ENCODE measurements around the gene VANGL1. TPM values are rescaled to one million over a fixed set of nuclear protein-coding genes. Genes with fewer than 3 reads are reported as not detected.

VANGL1 gene
- total RNA-seq, 1 experiment from 2014 or later, result 10.5 TPM

- Mint-ChIP-seq H3K36me3 (ENCODE audit: insufficient read depth, unreplicated experiment) (peaks cover 6% of the 10 kb centered on the region), H3K4me3 (ENCODE audit: unreplicated experiment) (no peak overlapping the region), H3K27me3 (ENCODE audit: insufficient read depth, unreplicated experiment) (no peaks in the 10 kb centered on the region), H3K27ac (ENCODE audit: low read depth, unreplicated experiment) (peak overlapping the region; percentile 59), H3K9me3 (ENCODE audit: unreplicated experiment) (no peaks in the 10 kb centered on the region), H3K4me1 (ENCODE audit: insufficient read depth, unreplicated experiment) (peaks cover 13% of the 10 kb centered on the region)
- BruUV-seq (replicated peaks), result no TSS peak
- TF ChIP-seq CTCF (IDR thresholded peaks at IDR 0.05; ENCODE audit: unreplicated experiment), result no peak
- ChIA-PET CTCF (interaction anchor here (0.7 to 4.5 kb wide), 4 partner anchors 62 to 1567 kb away, joined by 3 to 25 read pairs (median 11); no protein-coding TSS in a partner anchor), POLR2A (interaction anchor here (0.7 to 1.9 kb wide), 5 partner anchors 11 to 61 kb away, joined by 3 to 7 read pairs (median 4); no protein-coding TSS in a partner anchor)
- no peak for DNase-seq (ENCODE audit: unreplicated experiment)
- intact Hi-C loops (cut with micrococcal nuclease), result no loop called here
Observed at GRCh38 chr1:115644109-115644508, 2.3 kb downstream of the VANGL1 start.

GRCh38 chr1:115647047-115647446 is 5.3 kb downstream of the VANGL1 start:
- Mint-ChIP-seq H3K36me3 (ENCODE audit: insufficient read depth, unreplicated experiment) (peaks cover 10% of the 10 kb centered on the region), H3K27ac (ENCODE audit: low read depth, unreplicated experiment) (no peak overlapping the region), H3K27me3 (ENCODE audit: insufficient read depth, unreplicated experiment) (no peaks in the 10 kb centered on the region), H3K4me1 (ENCODE audit: insufficient read depth, unreplicated experiment) (peaks cover 13% of the 10 kb centered on the region), H3K9me3 (ENCODE audit: unreplicated experiment) (no peaks in the 10 kb centered on the region), H3K4me3 (ENCODE audit: unreplicated experiment) (no peak overlapping the region)
- no peak for TF ChIP-seq CTCF (IDR thresholded peaks at IDR 0.05; ENCODE audit: unreplicated experiment)
- no TSS peak for BruUV-seq (replicated peaks)
- peak; percentile 30 for DNase-seq (ENCODE audit: unreplicated experiment)
- POLR2A ChIA-PET, result no interaction called here
- CTCF ChIA-PET, result interaction anchor here (0.6 to 1.5 kb wide), 3 partner anchors 8 to 117 kb away, joined by 3 to 7 read pairs (median 4); no protein-coding TSS in a partner anchor
- intact Hi-C loops (cut with micrococcal nuclease), result no loop called here

- no peak for TF ChIP-seq CTCF (IDR thresholded peaks at IDR 0.05; ENCODE audit: unreplicated experiment)
- Mint-ChIP-seq H3K36me3 (ENCODE audit: insufficient read depth, unreplicated experiment) (peaks cover 15% of the 10 kb centered on the region), H3K27ac (ENCODE audit: low read depth, unreplicated experiment) (no peak overlapping the region), H3K9me3 (ENCODE audit: unreplicated experiment) (no peaks in the 10 kb centered on the region), H3K4me1 (ENCODE audit: insufficient read depth, unreplicated experiment) (peaks cover 13% of the 10 kb centered on the region), H3K4me3 (ENCODE audit: unreplicated experiment) (no peak overlapping the region), H3K27me3 (ENCODE audit: insufficient read depth, unreplicated experiment) (no peaks in the 10 kb centered on the region)
- BruUV-seq (replicated peaks), result no TSS peak
- CTCF ChIA-PET, result interaction anchor here (0.6 to 0.8 kb wide), 3 partner anchors 8 to 59 kb away, joined by 3 to 4 read pairs (median 4); no protein-coding TSS in a partner anchor
- intact Hi-C loops (cut with micrococcal nuclease), result no loop called here
- DNase-seq (ENCODE audit: unreplicated experiment), result no peak
- POLR2A ChIA-PET, result no interaction called here
Observed at GRCh38 chr1:115647507-115647906, 5.7 kb downstream of the VANGL1 start.

GRCh38 chr1:115647919-115648650 is 6.3 kb downstream of the VANGL1 start:
- H3K9me3 Mint-ChIP-seq (ENCODE audit: unreplicated experiment), result no peaks in the 10 kb centered on the region
- H3K36me3 Mint-ChIP-seq (ENCODE audit: insufficient read depth, unreplicated experiment), result peaks cover 20% of the 10 kb centered on the region
- no peak overlapping the region for H3K27ac Mint-ChIP-seq (ENCODE audit: low read depth, unreplicated experiment)
- BruUV-seq (replicated peaks), result no TSS peak
- ChIA-PET CTCF (interaction anchor here (0.6 to 1.5 kb wide), 5 partner anchors 53 to 333 kb away, joined by 3 to 7 read pairs (median 4); no protein-coding TSS in a partner anchor), POLR2A (interaction anchor here (0.8 kb wide), 1 partner anchor 58 kb away, joined by 3 read pairs; no protein-coding TSS in a partner anchor)
- TF ChIP-seq CTCF (IDR thresholded peaks at IDR 0.05; ENCODE audit: unreplicated experiment), result no peak
- DNase-seq (ENCODE audit: unreplicated experiment), result no peak
- peaks cover 13% of the 10 kb centered on the region for H3K4me1 Mint-ChIP-seq (ENCODE audit: insufficient read depth, unreplicated experiment)
- H3K4me3 Mint-ChIP-seq (ENCODE audit: unreplicated experiment), result no peak overlapping the region
- intact Hi-C loops (cut with micrococcal nuclease), result no loop called here
- H3K27me3 Mint-ChIP-seq (ENCODE audit: insufficient read depth, unreplicated experiment), result no peaks in the 10 kb centered on the region

Measured in MCF 10A (cell line).